GM19043 (cell line): ENCODE measurements around the gene TNFRSF1B.
A peak's percentile ranks its signal among the peaks of the same experiment; 100 is the strongest.

Source experiments
- ATAC-seq: cut with Tn5 transposase; IDR thresholded peaks from one replicate; pipeline ENCODE4 v1.9.1; 2021; ENCODE audit warnings: low read depth; ENCODE audit not compliant: unreplicated experiment

Gene TNFRSF1B

GRCh38 chr1:12141163-12141850 lies 25.5 kb upstream of the TNFRSF1B start:
- no peak for ATAC-seq

DNA sequence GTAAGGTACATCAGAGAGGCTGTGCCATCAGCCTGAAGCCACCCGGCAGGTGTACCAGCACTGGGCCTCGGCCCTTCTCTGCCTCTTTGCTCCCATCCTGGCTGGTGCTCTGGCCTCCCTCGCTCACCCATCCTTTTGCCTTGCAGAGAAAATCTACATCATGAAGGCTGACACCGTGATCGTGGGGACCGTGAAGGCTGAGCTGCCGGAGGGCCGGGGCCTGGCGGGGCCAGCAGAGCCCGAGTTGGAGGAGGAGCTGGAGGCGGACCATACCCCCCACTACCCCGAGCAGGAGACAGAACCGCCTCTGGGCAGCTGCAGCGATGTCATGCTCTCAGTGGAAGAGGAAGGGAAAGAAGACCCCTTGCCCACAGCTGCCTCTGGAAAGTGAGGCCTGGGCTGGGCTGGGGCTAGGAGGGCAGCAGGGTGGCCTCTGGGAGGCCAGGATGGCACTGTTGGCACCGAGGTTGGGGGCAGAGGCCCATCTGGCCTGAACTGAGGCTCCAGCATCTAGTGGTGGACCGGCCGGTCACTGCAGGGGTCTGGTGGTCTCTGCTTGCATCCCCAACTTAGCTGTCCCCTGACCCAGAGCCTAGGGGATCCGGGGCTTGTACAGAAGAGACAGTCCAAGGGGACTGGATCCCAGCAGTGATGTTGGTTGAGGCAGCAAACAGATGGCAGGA lies 24.5 kb upstream of the TNFRSF1B start:
- no peak for ATAC-seq

GRCh38 chr1:12142891-12143630 lies 23.7 kb upstream of the TNFRSF1B start:
- ATAC-seq = no peak

DNA sequence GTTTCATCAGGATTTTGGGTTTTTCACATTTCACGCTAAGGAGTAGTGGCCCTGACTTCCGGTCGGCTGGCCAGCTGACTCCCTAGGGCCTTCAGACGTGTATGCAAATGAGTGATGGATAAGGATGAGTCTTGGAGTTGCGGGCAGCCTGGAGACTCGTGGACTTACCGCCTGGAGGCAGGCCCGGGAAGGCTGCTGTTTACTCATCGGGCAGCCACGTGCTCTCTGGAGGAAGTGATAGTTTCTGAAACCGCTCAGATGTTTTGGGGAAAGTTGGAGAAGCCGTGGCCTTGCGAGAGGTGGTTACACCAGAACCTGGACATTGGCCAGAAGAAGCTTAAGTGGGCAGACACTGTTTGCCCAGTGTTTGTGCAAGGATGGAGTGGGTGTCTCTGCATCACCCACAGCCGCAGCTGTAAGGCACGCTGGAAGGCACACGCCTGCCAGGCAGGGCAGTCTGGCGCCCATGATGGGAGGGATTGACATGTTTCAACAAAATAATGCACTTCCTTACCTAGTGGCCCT lies 23.1 kb upstream of the TNFRSF1B start:
- ATAC-seq = no peak

DNA sequence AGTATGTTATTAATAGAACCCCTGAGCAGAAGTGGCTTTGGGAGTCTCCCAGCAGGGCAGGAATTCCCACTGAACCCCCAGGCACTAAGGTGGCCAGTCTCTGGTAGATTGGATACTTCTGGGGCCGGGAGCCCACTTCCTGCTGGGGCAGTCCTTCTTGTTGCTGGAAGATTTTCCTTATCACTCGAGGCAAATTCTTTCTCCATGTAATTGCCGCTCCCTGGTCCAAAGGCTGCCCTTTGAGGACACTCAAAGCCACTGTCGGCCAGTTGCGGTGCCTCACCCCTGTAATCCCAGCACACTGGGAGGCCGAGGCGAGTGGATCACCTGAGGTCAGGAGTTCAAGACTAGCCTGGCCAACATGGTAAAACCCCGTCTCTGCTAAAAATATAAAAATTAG lies 22.6 kb upstream of the TNFRSF1B start:
- ATAC-seq = no peak

- no peak for ATAC-seq
Measured at GRCh38 chr1:12144969-12145368, 21.8 kb upstream of the TNFRSF1B start.

GRCh38 chr1:12145616-12146342 lies 21.0 kb upstream of the TNFRSF1B start:
- ATAC-seq = no peak

GRCh38 chr1:12146343-12147112 lies 20.3 kb upstream of the TNFRSF1B start:
- ATAC-seq = no peak

- ATAC-seq = no peak
Measured at GRCh38 chr1:12147201-12147701, 19.5 kb upstream of the TNFRSF1B start.

- no peak for ATAC-seq
Measured at GRCh38 chr1:12148160-12148957, 18.4 kb upstream of the TNFRSF1B start.

DNA sequence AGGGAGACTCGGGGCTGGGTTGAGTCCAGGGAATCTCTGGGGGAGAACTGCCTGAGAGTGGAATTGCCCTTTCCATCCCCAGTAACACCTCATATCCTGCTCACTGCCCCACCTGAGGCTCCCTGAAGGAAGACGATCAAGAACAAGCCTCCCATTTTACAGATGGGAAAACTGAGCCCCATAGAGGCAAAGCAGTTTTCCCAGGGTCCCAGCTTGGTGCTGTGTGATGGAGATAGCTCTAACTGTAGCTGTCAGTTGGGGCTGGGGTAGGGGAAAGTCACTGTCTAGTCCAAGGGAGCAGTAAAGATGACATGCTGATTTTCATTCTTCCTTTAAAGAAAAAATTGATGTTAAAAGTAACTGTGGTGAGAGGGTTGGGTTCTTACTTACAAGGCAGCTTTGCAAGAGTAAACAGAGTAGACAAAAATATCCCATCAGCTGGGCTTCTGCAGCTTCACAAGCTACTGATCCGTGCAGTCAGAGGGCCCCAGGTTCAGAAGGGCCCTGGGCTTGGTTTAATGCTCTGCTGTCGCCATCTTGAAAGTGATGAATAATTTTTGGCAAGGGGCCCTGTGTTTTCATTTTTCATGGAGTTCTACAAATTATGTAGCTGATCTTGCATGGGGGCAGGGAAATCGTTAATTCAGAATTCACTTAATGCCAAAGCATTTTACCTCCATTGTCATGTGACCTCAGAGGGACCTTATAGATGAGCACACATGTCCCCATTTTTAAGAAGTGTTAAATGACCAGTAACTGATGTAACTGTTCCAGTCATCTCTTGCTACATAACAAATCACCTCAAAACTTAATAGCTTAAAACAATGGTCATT lies 17.6 kb upstream of the TNFRSF1B start:
- no peak for ATAC-seq

GRCh38 chr1:12149791-12150175 lies 17.0 kb upstream of the TNFRSF1B start:
- no peak for ATAC-seq

- ATAC-seq = no peak
Measured at GRCh38 chr1:12150456-12151200, 16.2 kb upstream of the TNFRSF1B start.

DNA sequence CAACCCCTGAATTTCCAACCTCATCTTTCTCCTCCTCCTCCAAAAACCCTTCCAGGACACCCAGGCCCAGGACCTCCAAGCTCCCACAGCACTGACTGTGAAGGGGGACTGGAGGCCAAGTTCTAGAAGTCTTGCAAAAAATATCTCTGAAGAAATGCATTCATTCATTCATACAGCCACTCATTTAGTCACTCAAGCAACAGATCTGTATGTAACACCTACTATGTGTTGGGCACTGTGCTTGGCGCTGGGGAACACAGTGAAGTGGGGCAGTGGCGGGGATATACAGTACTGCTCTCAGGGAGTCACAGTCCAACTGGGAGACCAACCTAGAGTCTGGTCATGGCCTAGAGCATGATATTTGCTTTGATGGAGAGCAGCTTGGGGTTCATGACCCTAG lies 15.3 kb upstream of the TNFRSF1B start:
- ATAC-seq = no peak

DNA sequence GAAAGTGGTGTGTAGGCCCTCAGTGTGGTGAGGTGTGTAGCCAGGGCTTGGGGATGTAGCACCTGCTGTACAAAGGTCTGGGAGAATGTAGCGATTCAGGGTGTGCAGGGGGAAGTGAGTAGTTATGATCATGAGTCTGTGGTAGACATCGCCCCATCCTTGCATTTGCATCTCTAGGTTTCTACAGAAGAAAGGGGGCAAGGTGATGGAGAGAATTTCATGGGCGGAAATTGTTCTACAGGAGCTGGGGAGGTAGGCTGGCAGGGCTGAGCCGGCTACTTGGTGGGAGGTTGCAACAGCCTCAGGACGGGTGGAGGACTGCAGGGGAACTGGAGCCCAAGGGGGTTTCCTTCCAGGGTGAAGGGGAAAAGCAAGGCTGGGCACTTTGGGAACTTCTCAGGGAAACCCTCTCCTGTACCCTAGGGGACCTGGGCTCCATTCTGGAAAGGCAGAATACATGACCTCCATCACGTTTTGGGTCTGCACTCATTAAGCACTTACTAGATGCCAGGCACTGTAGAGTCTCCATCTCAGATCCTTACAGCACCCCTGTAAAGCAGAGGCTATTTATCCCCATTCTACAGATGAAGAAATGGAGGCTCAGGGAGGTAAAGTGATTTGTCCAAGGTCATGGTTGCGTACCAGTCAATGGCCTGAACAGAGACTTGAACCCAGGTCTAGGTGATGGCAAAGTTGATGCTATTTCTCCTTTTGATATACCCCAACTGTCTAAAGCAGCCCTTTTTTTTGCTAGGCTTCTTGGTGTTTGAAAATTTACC lies 14.5 kb upstream of the TNFRSF1B start:
- ATAC-seq = peak; percentile 67

DNA sequence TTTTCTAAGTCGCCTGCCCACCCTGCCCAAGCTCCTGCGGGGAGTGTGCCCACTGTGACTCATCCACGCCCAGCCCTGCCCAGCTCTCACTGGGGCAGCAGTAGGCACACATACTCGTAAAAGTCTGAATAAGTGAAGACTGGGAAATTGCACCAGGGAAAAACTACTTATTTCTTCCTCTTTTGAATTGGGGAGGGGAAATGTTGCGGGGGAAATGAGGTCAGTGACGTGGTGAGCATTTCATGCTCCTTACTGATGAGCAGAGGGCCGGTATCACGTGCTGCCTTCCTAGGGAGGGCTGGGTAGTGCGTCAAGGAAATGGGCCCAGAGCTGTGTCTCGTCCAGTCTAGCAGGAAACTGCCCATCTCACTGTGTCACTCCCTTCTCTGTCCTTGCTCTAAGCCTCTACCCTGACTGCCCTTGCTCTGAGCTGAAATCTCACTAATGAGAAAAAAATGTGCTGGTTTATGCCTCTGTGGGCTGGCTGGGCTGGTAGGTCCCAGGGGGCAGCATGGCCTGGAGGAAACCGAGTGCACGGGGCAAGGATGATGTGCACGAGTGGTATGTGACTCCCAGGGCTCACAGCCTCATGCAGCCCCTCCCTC lies 13.5 kb upstream of the TNFRSF1B start:
- no peak for ATAC-seq
